SKM-1 treated with dmso at 0.1 percent for 144 hours (cell line): ENCODE results near the gene GSG1L.
"Not testable (repeated sequence)": the region's sequence is repeated elsewhere in the genome, so short reads cannot be mapped to it uniquely, and the experiment has no call there.

Source experiments
- DNase-seq: peaks from one replicate; lab custom pipeline; 2025; ENCODE audit not compliant: unreplicated experiment; lab: John Stamatoyannopoulos, UW

Gene GSG1L

GRCh38 chr16:27911486-27911885 is 152.0 kb downstream of the GSG1L start:
- no peak for DNase-seq

GRCh38 chr16:27907457-27907972 is 156.0 kb downstream of the GSG1L start:
- no peak for DNase-seq

- no peak for DNase-seq
Observed at GRCh38 chr16:27906883-27907282, 156.6 kb downstream of the GSG1L start.

GRCh38 chr16:27903046-27903655 is 160.4 kb downstream of the GSG1L start:
- no peak for DNase-seq

GRCh38 chr16:27902551-27902950 is 161.0 kb downstream of the GSG1L start:
- no peak for DNase-seq

GRCh38 chr16:27901956-27902355 is 161.6 kb downstream of the GSG1L start:
- DNase-seq, result no peak

GRCh38 chr16:27899736-27900135 is 163.8 kb downstream of the GSG1L start:
- DNase-seq, result no peak

GRCh38 chr16:27894386-27894785 is 169.1 kb downstream of the GSG1L start:
- DNase-seq, result no peak

GRCh38 chr16:27892879-27893278 is 170.6 kb downstream of the GSG1L start:
- no peak for DNase-seq

GRCh38 chr16:27890866-27891265 is 172.6 kb downstream of the GSG1L start:
- DNase-seq, result no peak

- no peak for DNase-seq
Observed at GRCh38 chr16:27890006-27890405, 173.5 kb downstream of the GSG1L start.

- DNase-seq, result no peak
Observed at GRCh38 chr16:27883576-27883975, 179.9 kb downstream of the GSG1L start.

GRCh38 chr16:27880287-27880686 is 183.2 kb downstream of the GSG1L start:
- no peak for DNase-seq

GRCh38 chr16:27879601-27880247 is 183.8 kb downstream of the GSG1L start:
- no peak for DNase-seq

- not testable (repeated sequence) for DNase-seq
Observed at GRCh38 chr16:27872627-27873026, 190.9 kb downstream of the GSG1L start.

GRCh38 chr16:27870116-27870798 is 193.3 kb downstream of the GSG1L start:
- DNase-seq, result no peak

- DNase-seq, result no peak
Observed at GRCh38 chr16:27869411-27869810, 194.1 kb downstream of the GSG1L start.

GRCh38 chr16:27868180-27868579 is 195.3 kb downstream of the GSG1L start:
- no peak for DNase-seq

- DNase-seq, result peak; percentile 78
Observed at GRCh38 chr16:27867122-27868110, 196.1 kb downstream of the GSG1L start.

- DNase-seq, result no peak
Observed at GRCh38 chr16:27863377-27863776, 200.1 kb downstream of the GSG1L start.

- no peak for DNase-seq
Observed at GRCh38 chr16:27862953-27863352, 200.6 kb downstream of the GSG1L start.
